Left cardiac atrium (tissue), 4 donors: ENCODE data around the gene ARIH1. TPM values are rescaled to one million over a fixed set of nuclear protein-coding genes. Genes with fewer than 3 reads are reported as not detected.

Experiments
- ATAC-seq, 2 donors: fragments of 200-7000 bp; cut with Tn5 transposase; one replicate each; pipeline ENCODE4 v1.9.1; 2020; ENCODE audit warnings: mild to moderate bottlenecking in 2 of 2, moderate library complexity in 2 of 2
- DNase-seq: peaks from one replicate; pipeline ENCODE4 v3.0.0-alpha.2; 2020
- intact Hi-C, 2 donors: fragments of 100-400 bp; cut with DNase I; formaldehyde crosslinking; loops; one replicate each; pipeline versions ENCODE4 v1.14.1 to v1.15.1; 2022 to 2023
- total RNA-seq, 2 donors: library from RNA; stranded (reverse); fragmentation: NEBNext Ultra II Directional; extraction: Animal tissue kit (Norgen Biotek cat#: 25700); gene quantifications; one replicate each; pipeline ENCODE4 v1.2.1, GENCODE V29; 2021
- donor health status: DM: no; HTN: yes; CAD: no.
- donor health status: DM: no; HTN: yes; CAD: no; lungs with severe emphysema.
- donor health status: DM: yes; HTN: yes; CAD: no.
- donor health status: Dilated cardiomyopathy.

Gene ARIH1
- total RNA-seq, 2 donors from 2014 or later, result 141 to 142 TPM

GRCh38 chr15:72516777-72517176 is 42.6 kb downstream of the ARIH1 start:
- intact Hi-C loops, result no loop called here
- ATAC-seq (no peak), DNase-seq (no peak)

GRCh38 chr15:72521682-72522081 is 47.6 kb downstream of the ARIH1 start:
- ATAC-seq (no peak), DNase-seq (no peak)
- intact Hi-C loops, result no loop called here

GRCh38 chr15:72532991-72533601 is 59.0 kb downstream of the ARIH1 start:
- DNase-seq (no peak), ATAC-seq (no peak)

GRCh38 chr15:72534523-72534922 is 60.4 kb downstream of the ARIH1 start:
- no peak for ATAC-seq
- intact Hi-C loops, result no loop called here
- DNase-seq, result no peak

More at GRCh38 chr15:72532991-72533601, 59.0 kb downstream of the ARIH1 start:
- intact Hi-C loops, result no loop called here

GRCh38 chr15:72535911-72536310 is 61.8 kb downstream of the ARIH1 start:
- ATAC-seq, result no peak
- DNase-seq, result no peak
- intact Hi-C loops, result no loop called here

GRCh38 chr15:72536506-72536905 is 62.4 kb downstream of the ARIH1 start:
- intact Hi-C loops, result no loop called here
- DNase-seq (no peak), ATAC-seq (no peak)

- intact Hi-C loops, result no loop called here
- DNase-seq (no peak), ATAC-seq (no peak)
These were observed 64.8 kb downstream of the ARIH1 start for GRCh38 chr15:72538931-72539330.

GRCh38 chr15:72540606-72541237 is 66.6 kb downstream of the ARIH1 start:
- no peak for DNase-seq
- intact Hi-C loops, result no loop called here
- ATAC-seq, result no peak

- DNase-seq (no peak), ATAC-seq (no peak)
- intact Hi-C loops, result no loop called here
These were observed 67.5 kb downstream of the ARIH1 start for GRCh38 chr15:72541674-72542073.

- no peak for ATAC-seq
- intact Hi-C loops, result no loop called here
These were observed 71.0 kb downstream of the ARIH1 start for GRCh38 chr15:72545156-72545555.

GRCh38 chr15:72554471-72555425 is 80.6 kb downstream of the ARIH1 start:
- intact Hi-C loops, result no loop called here
- no peak for DNase-seq
- no peak for ATAC-seq

More at GRCh38 chr15:72545156-72545555, 71.0 kb downstream of the ARIH1 start:
- DNase-seq, result no peak

GRCh38 chr15:72559781-72560180 is 85.7 kb downstream of the ARIH1 start:
- ATAC-seq (no peak), DNase-seq (no peak)
- intact Hi-C loops, result no loop called here

- intact Hi-C loops, result no loop called here
- ATAC-seq, result no peak
- no peak for DNase-seq
These were observed 86.3 kb downstream of the ARIH1 start for GRCh38 chr15:72560458-72560857.

- no peak for ATAC-seq
- DNase-seq, result no peak
- intact Hi-C loops, result no loop called here
These were observed 88.3 kb downstream of the ARIH1 start for GRCh38 chr15:72562386-72562785.

- intact Hi-C loops, result no loop called here
- ATAC-seq, result no peak
- DNase-seq, result no peak
These were observed 88.7 kb downstream of the ARIH1 start for GRCh38 chr15:72562878-72563277.

- intact Hi-C loops, result no loop called here
- ATAC-seq (no peak), DNase-seq (no peak)
These were observed 90.0 kb downstream of the ARIH1 start for GRCh38 chr15:72564091-72564490.

- intact Hi-C loops, result no loop called here
- DNase-seq (no peak), ATAC-seq (no peak)
These were observed 92.8 kb downstream of the ARIH1 start for GRCh38 chr15:72566973-72567372.

- intact Hi-C loops, result no loop called here
- no peak for ATAC-seq
These were observed 95.9 kb downstream of the ARIH1 start for GRCh38 chr15:72570059-72570458.

GRCh38 chr15:72579814-72580213 is 105.7 kb downstream of the ARIH1 start:
- no peak for DNase-seq
- intact Hi-C loops, result no loop called here

More at GRCh38 chr15:72570059-72570458, 95.9 kb downstream of the ARIH1 start:
- DNase-seq, result no peak

GRCh38 chr15:72584006-72584405 is 109.9 kb downstream of the ARIH1 start:
- no peak for DNase-seq
- intact Hi-C loops, result no loop called here
- peak; percentile 21 to 41 for ATAC-seq

More at GRCh38 chr15:72579814-72580213, 105.7 kb downstream of the ARIH1 start:
- no peak for ATAC-seq
